Measurements from ENCODE around the gene AKAP8L.

- TF ChIP-seq MXI1 (IDR thresholded peaks at IDR 0.05; ENCODE audit: low read depth, low read length) = no peak
- no peak for TF ChIP-seq TCF7 (IDR thresholded peaks at IDR 0.05; ENCODE audit: borderline replicate concordance)
- no peak for TF ChIP-seq RFX5 (IDR thresholded peaks at IDR 0.05; ENCODE audit: low read depth, low read length)
- no peak for TF ChIP-seq YY1 (IDR thresholded peaks at IDR 0.05; ENCODE audit: low read depth, low read length)
- TF ChIP-seq, protein P1, sequence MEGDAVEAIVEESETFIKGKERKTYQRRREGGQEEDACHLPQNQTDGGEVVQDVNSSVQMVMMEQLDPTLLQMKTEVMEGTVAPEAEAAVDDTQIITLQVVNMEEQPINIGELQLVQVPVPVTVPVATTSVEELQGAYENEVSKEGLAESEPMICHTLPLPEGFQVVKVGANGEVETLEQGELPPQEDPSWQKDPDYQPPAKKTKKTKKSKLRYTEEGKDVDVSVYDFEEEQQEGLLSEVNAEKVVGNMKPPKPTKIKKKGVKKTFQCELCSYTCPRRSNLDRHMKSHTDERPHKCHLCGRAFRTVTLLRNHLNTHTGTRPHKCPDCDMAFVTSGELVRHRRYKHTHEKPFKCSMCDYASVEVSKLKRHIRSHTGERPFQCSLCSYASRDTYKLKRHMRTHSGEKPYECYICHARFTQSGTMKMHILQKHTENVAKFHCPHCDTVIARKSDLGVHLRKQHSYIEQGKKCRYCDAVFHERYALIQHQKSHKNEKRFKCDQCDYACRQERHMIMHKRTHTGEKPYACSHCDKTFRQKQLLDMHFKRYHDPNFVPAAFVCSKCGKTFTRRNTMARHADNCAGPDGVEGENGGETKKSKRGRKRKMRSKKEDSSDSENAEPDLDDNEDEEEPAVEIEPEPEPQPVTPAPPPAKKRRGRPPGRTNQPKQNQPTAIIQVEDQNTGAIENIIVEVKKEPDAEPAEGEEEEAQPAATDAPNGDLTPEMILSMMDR (IDR thresholded peaks at IDR 0.05 in 2 of 3, conservative IDR thresholded peaks at IDR 0.05 in 1 of 3; ENCODE audit: control insufficient read depth in 2 of 3, extremely low read depth in 1 of 3, insufficient read depth in 1 of 3, low read depth in 3 of 3, low read length in 3 of 3) = no peak
- TF ChIP-seq KDM1A (IDR thresholded peaks at IDR 0.05; ENCODE audit: borderline replicate concordance) = no peak
- TF ChIP-seq CHD4 (IDR thresholded peaks at IDR 0.05) = no peak
- no peak for TF ChIP-seq BMI1 (IDR thresholded peaks at IDR 0.05; ENCODE audit: borderline replicate concordance)
- no peak for TF ChIP-seq GABPA (IDR thresholded peaks at IDR 0.05; ENCODE audit: low read depth)
- TF ChIP-seq EP300 (IDR thresholded peaks at IDR 0.05; ENCODE audit: borderline replicate concordance in 1 of 2, control insufficient read depth in 1 of 2, low read depth in 2 of 2, low read length in 2 of 2) = no peak
- TF ChIP-seq FOXM1 (IDR thresholded peaks at IDR 0.05; ENCODE audit: low read depth, low read length) = no peak
- no peak for TF ChIP-seq HCFC1 (IDR thresholded peaks at IDR 0.05; ENCODE audit: low read length)
- TF ChIP-seq RAD21 (IDR thresholded peaks at IDR 0.05; ENCODE audit: insufficient read depth, low read depth, low read length) = no peak
- no peak for TF ChIP-seq SUZ12 (IDR thresholded peaks at IDR 0.05; ENCODE audit: unreplicated experiment)
These were observed 21.0 kb downstream of the AKAP8L start for GRCh38 chr19:15397782-15398181.
